RCC 7860 (cell line): ENCODE measurements around the gene MBTPS2.

Source experiments
- DNase-seq: peaks from one replicate; pipeline ENCODE4 v3.0.0-alpha.2; 2015; ENCODE audit warnings: low spot score
- FAIRE-seq: peaks from 2 replicates; lab custom pipeline; 2012; peaks lifted over from hg19 to GRCh38; lab: Jason Lieb, UNC

Gene MBTPS2

GRCh38 chrX:21932292-21933002 lies 93.0 kb downstream of the MBTPS2 start:
- peak; percentile 92 for FAIRE-seq
- peak; percentile 85 for DNase-seq

DNA sequence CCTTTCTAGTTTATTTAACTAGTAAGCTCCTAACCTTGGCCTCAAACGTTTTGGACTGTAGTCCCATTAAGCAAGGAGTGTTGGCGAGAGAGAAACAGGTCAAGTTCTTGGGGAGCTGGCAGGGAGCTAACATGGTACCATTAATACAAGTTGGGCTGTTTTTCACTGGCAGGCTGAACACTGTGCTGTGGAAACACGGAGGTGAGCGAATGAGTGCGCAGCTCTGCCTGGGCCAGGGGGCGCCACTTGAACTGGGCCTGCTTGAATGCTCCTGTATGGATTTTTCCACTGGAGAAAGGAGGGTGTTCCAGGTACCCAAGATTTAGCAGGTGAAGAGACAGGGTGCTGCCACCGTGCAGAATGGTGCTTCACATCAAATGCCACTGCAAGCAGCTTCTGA lies 93.7 kb downstream of the MBTPS2 start:
- DNase-seq (no peak), FAIRE-seq (no peak)

- no peak for FAIRE-seq
- DNase-seq: peak; percentile 32
Measured at GRCh38 chrX:21934414-21934813, 95.0 kb downstream of the MBTPS2 start.
